Prostate gland (tissue), 2 donors: ENCODE measurements around the gene MYH15.

Source experiments
- CTCF ChIP-seq, 4 experiments: fragments of 200-600 bp in 2 of 4; fragments of 450-650 bp in 2 of 4; sonication (generic) in 2 of 4; IDR thresholded peaks; 1 replicate in 3 of 4; 2 replicates in 1 of 4; pipeline ENCODE4 v1.5.1; 2016 to 2019; ENCODE audit warnings: antibody characterized with exemption in 4 of 4, mild to moderate bottlenecking in 2 of 4, moderate library complexity in 2 of 4
- POLR2A ChIP-seq: fragments of 450-650 bp; IDR thresholded peaks from one replicate; pipeline ENCODE4 v1.6.1; 2016; ENCODE audit warnings: antibody characterized with exemption, mild to moderate bottlenecking

- no peak for TF ChIP-seq POLR2A
- TF ChIP-seq CTCF (IDR thresholded peaks at IDR 0.05) = no peak
These were observed 151.4 kb downstream of the MYH15 start for GRCh38 chr3:108359011-108359410.
